Stimulated activated CD8-positive, alpha-beta memory T cell treated with anti-CD3 and anti-CD28 coated beads, Interleukin-7, amount 100 ng/mL, for 4 hours (primary cell): ENCODE results near the gene SIGLEC15.
"Not testable (repeated sequence)": the region's sequence is repeated elsewhere in the genome, so short reads cannot be mapped to it uniquely, and the experiment has no call there.

Experiments used
- DNase-seq, 2 donors: peaks; one replicate each; pipeline ENCODE4 v3.0.0-alpha.2; 2020; ENCODE audit warnings: low read depth in 2 of 2

SIGLEC15 gene

DNA sequence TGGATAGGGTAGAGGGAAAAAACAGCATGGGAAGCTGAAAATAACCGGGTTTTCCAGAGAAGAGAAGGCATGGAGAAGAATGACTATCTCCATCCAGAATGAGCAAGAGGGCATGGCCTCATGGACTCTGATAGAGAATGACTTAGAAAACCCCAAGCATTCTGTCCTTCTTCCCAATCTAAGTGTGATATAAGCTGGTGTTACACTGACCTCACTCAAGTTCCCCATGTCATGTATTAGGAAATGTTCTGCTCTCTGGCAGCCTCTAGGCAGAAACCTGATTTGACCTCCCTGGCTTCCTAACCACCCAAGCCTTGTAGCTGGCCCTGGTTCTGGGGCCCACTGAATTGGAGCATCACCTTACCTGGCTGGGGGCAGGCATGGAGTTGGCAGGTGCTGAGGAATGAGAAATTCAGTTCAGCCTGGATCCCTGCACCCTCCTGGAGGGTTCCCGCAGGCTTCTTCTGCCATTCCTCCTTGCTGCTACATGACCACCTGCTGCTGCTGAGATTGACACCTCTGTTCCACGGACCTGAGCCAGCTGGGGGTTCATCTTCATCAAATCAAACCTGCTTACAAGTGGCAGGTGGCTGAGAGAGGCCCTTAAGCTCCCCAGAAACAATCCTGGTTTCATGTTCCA lies 5.2 kb upstream of the SIGLEC15 start:
- no peak for DNase-seq

DNA sequence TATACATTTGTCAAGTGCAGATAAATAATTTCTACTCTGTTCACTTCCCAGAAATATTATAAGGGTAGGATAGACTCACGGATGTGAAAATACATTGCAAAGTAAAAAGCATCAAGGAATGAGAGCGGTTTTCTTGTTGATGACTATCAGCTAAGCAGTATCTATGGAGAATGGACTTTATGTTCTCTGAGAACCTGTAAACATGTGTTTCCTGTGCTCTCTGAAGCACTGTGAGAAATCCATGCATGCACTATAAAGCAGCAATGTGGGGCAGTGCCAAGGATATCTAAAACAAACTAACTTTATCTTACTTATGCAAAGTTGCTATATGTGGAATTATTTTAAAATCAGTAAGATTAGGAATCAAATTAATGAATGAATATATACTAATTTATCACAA lies 4.4 kb upstream of the SIGLEC15 start:
- no peak for DNase-seq

GRCh38 chr18:45821711-45822110 lies 3.8 kb upstream of the SIGLEC15 start:
- no peak for DNase-seq

GRCh38 chr18:45826084-45826483 lies 609 bp downstream of the SIGLEC15 start:
- DNase-seq, result no peak

DNA sequence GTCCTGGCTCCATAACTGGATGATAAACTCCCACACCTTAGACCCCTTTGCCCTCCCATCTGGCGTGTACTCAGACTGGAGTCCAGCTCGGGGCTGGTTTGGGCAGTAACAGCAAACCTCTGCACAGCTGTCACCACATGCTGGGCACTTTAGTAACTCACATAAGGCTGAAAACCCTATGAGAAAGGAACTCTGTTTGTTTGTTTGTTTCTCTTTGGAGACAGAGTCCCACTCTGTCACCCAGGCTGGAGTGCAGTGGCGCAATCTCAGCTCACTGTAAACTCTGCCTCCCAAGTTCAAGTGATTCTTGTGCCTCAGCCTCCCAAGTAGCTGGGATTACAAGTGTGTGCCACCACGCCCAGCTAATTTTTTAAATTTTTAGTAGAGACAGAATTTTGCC lies 1.2 kb downstream of the SIGLEC15 start:
- DNase-seq, result not testable (repeated sequence)

DNA sequence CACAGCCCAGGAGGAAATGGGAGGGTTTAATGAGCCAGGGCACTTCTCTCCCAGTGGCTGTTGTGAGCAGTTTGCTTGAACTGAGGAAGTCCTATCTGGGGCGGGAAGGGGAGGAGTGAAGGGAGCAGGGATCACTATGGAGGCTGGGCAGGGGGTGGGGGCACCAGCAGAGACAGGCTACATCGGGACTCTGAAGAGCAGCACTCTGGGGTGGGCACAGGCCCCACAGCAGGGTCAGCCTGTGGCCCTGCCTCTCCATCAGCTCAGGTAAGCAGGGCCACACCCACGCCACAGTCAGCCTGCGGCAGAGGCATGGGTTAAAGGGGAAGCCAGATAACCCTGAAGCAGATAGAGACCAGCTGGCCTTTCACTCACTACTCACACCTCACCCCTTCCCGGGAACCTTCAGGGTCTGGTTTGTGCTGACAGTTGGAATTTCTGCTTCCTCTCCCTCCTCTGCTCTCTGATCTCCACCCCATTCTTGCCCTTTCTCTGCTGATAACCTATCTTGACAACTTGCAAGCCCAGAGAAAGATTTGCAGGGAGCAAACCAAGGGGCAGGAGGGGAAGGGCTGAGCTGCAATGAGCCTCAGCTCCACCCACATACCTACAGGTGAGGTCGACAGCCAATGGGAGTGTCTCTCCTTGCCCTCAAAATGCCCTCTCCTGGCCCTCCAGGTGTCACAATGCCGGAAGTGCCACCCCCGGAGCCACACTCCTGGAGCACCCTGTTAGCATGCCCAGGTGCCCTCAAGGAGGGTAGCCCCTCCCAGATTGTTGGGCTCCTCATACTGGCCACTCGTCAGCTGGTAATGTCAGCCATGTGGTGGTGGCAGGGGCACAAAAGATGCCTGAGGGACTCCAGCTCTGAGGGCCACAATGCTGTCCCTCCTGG lies 3.7 kb downstream of the SIGLEC15 start:
- DNase-seq, result no peak

DNA sequence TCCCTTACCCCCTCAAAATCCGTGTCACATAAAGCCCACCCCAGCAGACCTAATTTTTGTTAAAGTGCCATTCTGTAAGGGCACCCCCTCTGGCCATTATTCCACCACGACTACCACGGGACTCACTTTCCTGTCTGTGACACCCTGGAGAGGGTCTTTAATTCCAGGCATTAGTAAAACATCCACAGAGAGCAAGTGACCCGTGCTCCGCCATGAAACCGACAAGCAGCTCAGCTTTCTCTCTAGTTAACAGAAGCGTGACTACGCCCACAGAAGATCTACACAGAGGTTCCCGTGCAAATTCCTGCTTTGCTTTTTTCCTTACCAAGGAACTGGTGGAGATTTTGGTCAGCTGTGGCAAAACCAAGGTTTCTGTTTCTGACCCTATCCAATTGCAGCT lies 4.4 kb downstream of the SIGLEC15 start:
- no peak for DNase-seq

GRCh38 chr18:45830917-45831316 lies 5.4 kb downstream of the SIGLEC15 start:
- no peak for DNase-seq

- DNase-seq, result no peak
Measured at GRCh38 chr18:45833846-45834245, 8.4 kb downstream of the SIGLEC15 start.

DNA sequence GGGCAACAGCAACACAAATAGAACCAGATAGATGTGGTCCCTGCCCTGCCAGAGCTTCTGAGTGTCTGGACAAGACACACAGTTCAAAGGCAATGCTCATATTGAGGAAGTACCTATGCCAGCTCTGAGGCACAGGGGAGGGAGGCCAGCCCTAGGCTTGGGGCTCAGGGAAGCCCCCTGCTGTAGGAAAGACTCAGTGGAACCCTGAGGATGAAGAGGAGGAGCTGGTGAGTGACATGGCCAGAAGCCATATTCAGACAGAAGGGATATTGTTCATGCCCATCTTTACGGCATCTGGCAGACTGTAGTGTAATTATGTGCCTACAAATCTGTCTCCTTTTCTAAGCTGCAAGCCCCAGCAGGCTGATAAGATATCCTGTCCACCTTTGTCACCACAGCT lies 8.8 kb downstream of the SIGLEC15 start:
- DNase-seq, result no peak

GRCh38 chr18:45835057-45835636 lies 9.7 kb downstream of the SIGLEC15 start:
- no peak for DNase-seq

DNA sequence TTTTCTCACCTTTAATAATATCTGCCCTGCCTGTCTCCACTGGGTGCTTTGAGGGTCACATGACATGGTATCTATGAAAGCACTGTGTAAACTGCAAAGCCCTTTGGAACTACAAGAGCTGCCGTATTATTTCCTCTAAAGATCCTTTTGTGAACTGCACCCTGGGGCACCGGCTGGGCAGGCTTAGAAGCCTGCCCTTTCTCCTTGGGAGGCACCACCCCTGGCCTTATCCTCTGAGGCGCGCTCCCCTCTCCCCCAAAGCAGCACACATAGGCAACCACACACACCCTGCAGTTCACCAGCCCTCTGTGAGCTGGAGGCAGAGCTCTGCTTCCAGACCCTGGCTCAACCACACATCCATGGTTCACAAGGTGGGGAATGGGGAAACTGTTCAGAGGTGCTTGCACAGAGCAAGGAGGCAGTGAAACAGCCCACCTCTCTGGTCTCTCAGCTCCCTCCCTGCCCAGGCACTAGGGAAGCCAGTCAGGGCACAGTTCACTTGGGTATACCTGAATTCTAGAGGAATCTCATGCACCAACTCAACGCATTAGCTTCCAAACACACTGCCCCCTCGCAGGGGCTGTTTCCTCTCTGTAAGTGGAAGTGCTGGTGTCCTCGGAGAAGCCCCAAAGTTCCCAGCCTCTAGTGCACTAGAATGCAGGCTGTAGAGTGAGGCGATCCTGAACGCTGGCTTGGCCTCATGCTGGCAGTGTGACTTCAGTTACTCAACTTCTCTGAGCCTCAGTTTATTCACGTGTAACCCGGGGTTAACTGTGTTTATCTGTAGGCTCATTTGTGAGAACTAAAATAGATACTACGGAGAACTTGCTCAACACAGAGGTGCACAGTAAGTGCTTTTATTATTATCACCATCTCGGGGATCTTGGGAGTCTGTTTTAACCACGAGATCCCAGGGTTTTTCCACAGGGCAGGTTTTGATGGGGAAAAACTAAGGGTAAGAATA lies 11.0 kb downstream of the SIGLEC15 start:
- DNase-seq, result no peak

GRCh38 chr18:45837283-45838070 lies 12.0 kb downstream of the SIGLEC15 start:
- DNase-seq, result no peak

DNA sequence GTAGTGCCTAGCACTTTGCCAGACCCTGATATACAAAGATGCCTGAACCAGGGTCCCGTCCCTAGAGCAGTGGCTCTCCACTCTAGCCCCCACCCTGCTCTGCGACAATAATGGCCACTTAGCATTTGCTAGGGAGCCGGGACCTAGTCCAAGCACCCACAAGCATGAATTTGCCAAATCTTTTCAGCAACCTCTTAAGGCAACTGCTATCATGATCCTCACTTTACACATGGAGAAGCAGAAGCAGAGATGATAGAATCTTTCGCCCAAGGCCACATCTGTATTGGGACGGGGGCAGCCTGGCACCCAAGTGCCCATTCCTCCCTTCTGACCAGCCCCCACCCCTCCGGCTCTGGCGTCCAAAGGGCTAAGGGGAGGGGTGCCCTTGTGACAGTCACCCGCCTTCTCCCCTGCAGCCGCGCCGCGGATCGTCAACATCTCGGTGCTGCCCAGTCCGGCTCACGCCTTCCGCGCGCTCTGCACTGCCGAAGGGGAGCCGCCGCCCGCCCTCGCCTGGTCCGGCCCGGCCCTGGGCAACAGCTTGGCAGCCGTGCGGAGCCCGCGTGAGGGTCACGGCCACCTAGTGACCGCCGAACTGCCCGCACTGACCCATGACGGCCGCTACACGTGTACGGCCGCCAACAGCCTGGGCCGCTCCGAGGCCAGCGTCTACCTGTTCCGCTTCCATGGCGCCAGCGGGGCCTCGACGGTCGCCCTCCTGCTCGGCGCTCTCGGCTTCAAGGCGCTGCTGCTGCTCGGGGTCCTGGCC lies 13.0 kb downstream of the SIGLEC15 start:
- DNase-seq, result no peak

- no peak for DNase-seq
Measured at GRCh38 chr18:45839414-45840395, 14.2 kb downstream of the SIGLEC15 start.

- DNase-seq, result no peak
Measured at GRCh38 chr18:45841060-45841764, 15.7 kb downstream of the SIGLEC15 start.

DNA sequence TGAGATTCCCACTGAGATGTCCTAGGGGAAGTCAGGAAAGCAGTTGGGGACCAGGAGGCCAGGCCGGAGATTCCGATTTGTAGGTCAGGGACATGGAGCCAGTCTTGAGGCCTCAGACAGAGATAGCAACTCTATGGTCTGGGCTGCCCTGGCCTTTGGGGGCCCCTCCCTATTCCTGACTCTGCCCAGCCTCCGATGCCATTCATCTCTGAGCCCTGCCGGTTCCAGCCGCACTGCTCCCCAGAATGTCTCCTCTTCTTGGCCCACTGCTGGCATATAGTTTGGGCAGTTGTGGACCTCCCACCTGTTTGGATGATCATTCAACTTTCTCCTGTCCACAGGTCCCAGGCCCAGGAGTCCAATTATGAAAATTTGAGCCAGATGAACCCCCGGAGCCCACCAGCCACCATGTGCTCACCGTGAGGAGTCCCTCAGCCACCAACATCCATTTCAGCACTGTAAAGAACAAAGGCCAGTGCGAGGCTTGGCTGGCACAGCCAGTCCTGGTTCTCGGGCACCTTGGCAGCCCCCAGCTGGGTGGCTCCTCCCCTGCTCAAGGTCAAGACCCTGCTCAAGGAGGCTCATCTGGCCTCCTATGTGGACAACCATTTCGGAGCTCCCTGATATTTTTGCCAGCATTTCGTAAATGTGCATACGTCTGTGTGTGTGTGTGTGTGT lies 16.4 kb downstream of the SIGLEC15 start:
- no peak for DNase-seq

DNA sequence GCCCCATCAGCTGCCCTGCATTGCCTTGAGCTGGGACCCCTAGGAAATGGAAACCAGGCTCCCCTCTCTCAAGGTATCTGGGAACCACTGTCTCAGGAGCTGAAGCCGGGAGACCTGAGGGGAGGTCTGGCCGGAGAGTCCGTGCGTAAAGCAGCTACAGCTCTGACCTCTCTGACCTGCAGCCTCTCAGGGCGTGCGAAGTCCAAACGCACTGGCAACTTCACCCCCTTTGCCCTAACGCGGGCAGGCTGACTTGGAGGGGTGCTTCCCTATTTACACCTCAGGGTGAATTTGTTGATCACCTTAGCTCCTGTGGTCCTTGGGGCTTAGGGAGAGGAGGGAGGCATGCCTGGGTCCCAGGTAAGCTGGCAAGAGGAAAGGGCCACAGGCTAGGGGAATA lies 17.5 kb downstream of the SIGLEC15 start:
- no peak for DNase-seq
